NT2/D1 (cell line): ENCODE measurements around the gene COG1.

Experiments used
- DNase-seq: peaks from one replicate; pipeline ENCODE4 v3.0.0-alpha.2; 2011; ENCODE audit warnings: low read depth, low spot score
- H3K27me3 ChIP-seq: 2 replicates; pipeline ENCODE4 v1.6.0; 2011; ENCODE audit warnings: mild to moderate bottlenecking; ENCODE audit not compliant: insufficient read length, insufficient read depth
- H3K36me3 ChIP-seq: 2 replicates; pipeline ENCODE4 v1.6.1; 2011; ENCODE audit warnings: mild to moderate bottlenecking, low read length, mixed read lengths; ENCODE audit not compliant: insufficient read depth, insufficient read length
- H3K4me1 ChIP-seq: 2 replicates; pipeline ENCODE4 v1.5.1; 2011; ENCODE audit not compliant: insufficient read depth, insufficient read length
- H3K4me3 ChIP-seq: 2 replicates; pipeline ENCODE4 v1.5.1; 2011; ENCODE audit warnings: low read depth; ENCODE audit not compliant: insufficient read length
- H3K9ac ChIP-seq: 2 replicates; pipeline ENCODE4 v1.6.0; 2011; ENCODE audit warnings: low read depth; ENCODE audit not compliant: insufficient read length
- H3K9me3 ChIP-seq: 2 replicates; pipeline ENCODE4 v1.5.1; 2011; ENCODE audit warnings: mild to moderate bottlenecking, low read length; ENCODE audit not compliant: insufficient read depth
- SUZ12 ChIP-seq: IDR thresholded peaks from 2 replicates; pipeline ENCODE4 v1.6.1; 2011; ENCODE audit not compliant: insufficient read length, insufficient read depth; ENCODE audit errors: extremely low read depth
- YY1 ChIP-seq: IDR thresholded peaks from 2 replicates; pipeline ENCODE4 v1.6.1; 2011; ENCODE audit not compliant: insufficient read length, insufficient read depth
- ZNF274 ChIP-seq: IDR thresholded peaks from 2 replicates; pipeline ENCODE4 v1.6.1; 2011; ENCODE audit warnings: mild to moderate bottlenecking, low read depth, low read length

The COG1 gene

GRCh38 chr17:73165616-73166404, 27.0 kb upstream of the COG1 start:
- Histone ChIP-seq H3K9ac (peak overlapping the region; percentile 79), H3K27me3 (peaks cover 62% of the 10 kb centered on the region), H3K4me3 (peak overlapping the region; percentile 84)

GRCh38 chr17:73166731-73167581, 25.9 kb upstream of the COG1 start:
- no peak overlapping the region for H3K9ac ChIP-seq
- H3K36me3 ChIP-seq, result peaks cover 5% of the 10 kb centered on the region
- no peaks in the 10 kb centered on the region for H3K9me3 ChIP-seq
- peaks cover 62% of the 10 kb centered on the region for H3K27me3 ChIP-seq
- no peak for DNase-seq
- H3K4me1 ChIP-seq, result peaks cover 13% of the 10 kb centered on the region
- H3K4me3 ChIP-seq, result no peak overlapping the region
- no peak for TF ChIP-seq ZNF274

More at GRCh38 chr17:73165616-73166404, 27.0 kb upstream of the COG1 start:
- Histone ChIP-seq H3K9me3 (no peaks in the 10 kb centered on the region), H3K36me3 (peaks cover 5% of the 10 kb centered on the region), H3K4me1 (peaks cover 13% of the 10 kb centered on the region)
- DNase-seq, result no peak
- TF ChIP-seq YY1 (no peak), SUZ12 (peak; percentile 10)

- Histone ChIP-seq H3K36me3 (peaks cover 5% of the 10 kb centered on the region), H3K27me3 (peaks cover 50% of the 10 kb centered on the region), H3K9me3 (no peaks in the 10 kb centered on the region), H3K9ac (no peak overlapping the region), H3K4me1 (peaks cover 11% of the 10 kb centered on the region), H3K4me3 (no peak overlapping the region)
- DNase-seq, result no peak
- no peak for TF ChIP-seq YY1
- no peak for TF ChIP-seq ZNF274
- no peak for TF ChIP-seq SUZ12
Observed at GRCh38 chr17:73168667-73169066, 24.2 kb upstream of the COG1 start.

GRCh38 chr17:73170324-73170723, 22.5 kb upstream of the COG1 start:
- Histone ChIP-seq H3K27me3 (peaks cover 35% of the 10 kb centered on the region), H3K9me3 (no peaks in the 10 kb centered on the region), H3K4me3 (no peak overlapping the region), H3K36me3 (peaks cover 5% of the 10 kb centered on the region), H3K4me1 (peaks cover 4% of the 10 kb centered on the region), H3K9ac (no peak overlapping the region)
- TF ChIP-seq ZNF274 (no peak), YY1 (no peak), SUZ12 (no peak)
- DNase-seq, result no peak

GRCh38 chr17:73172252-73172651, 20.6 kb upstream of the COG1 start:
- H3K4me1 ChIP-seq, result peaks cover 2% of the 10 kb centered on the region
- DNase-seq, result no peak
- TF ChIP-seq ZNF274, result no peak
- TF ChIP-seq SUZ12, result no peak
- TF ChIP-seq YY1, result no peak
- H3K9ac ChIP-seq, result no peak overlapping the region
- no peaks in the 10 kb centered on the region for H3K9me3 ChIP-seq
- H3K4me3 ChIP-seq, result no peak overlapping the region
- peaks cover 9% of the 10 kb centered on the region for H3K36me3 ChIP-seq
- peaks cover 15% of the 10 kb centered on the region for H3K27me3 ChIP-seq

- Histone ChIP-seq H3K9ac (no peak overlapping the region), H3K9me3 (no peaks in the 10 kb centered on the region), H3K27me3 (no peaks in the 10 kb centered on the region), H3K4me1 (no peaks in the 10 kb centered on the region), H3K36me3 (peaks cover 14% of the 10 kb centered on the region), H3K4me3 (no peak overlapping the region)
- TF ChIP-seq YY1, result no peak
- no peak for TF ChIP-seq ZNF274
- no peak for TF ChIP-seq SUZ12
- no peak for DNase-seq
Observed at GRCh38 chr17:73174126-73174525, 18.7 kb upstream of the COG1 start.

- DNase-seq, result no peak
- no peaks in the 10 kb centered on the region for H3K27me3 ChIP-seq
- H3K9ac ChIP-seq, result no peak overlapping the region
- no peaks in the 10 kb centered on the region for H3K4me1 ChIP-seq
- H3K4me3 ChIP-seq, result no peak overlapping the region
- no peaks in the 10 kb centered on the region for H3K9me3 ChIP-seq
- no peak for TF ChIP-seq SUZ12
- TF ChIP-seq ZNF274, result no peak
- no peak for TF ChIP-seq YY1
- H3K36me3 ChIP-seq, result peaks cover 11% of the 10 kb centered on the region
Observed at GRCh38 chr17:73175962-73176565, 16.8 kb upstream of the COG1 start.
